HG02610 (cell line): ENCODE results near the gene NRIP3.

Experiments used
- ATAC-seq: cut with Tn5 transposase; IDR thresholded peaks from one replicate; pipeline ENCODE4 v1.9.1; 2021; ENCODE audit warnings: mild to moderate bottlenecking, moderate library complexity; ENCODE audit not compliant: unreplicated experiment

NRIP3 gene

DNA sequence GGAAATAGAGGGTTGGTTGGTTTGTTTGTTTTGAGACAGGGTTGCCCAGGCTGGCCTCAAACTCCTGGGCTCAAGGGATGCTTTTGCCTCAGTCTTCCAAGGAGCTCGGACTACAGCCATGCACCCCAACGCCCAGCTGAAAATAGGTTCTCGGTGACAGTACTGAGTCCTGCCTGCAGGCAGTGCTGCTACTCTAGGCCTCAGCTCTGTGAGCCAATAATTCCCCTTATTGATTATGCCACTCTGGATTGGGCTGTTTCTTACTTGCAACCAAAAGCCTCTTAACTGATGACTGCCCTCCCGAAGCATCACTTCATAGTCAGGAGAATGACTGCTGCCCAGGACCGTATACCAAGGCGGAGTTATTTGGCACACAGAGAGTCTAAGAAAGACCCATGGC is 69.9 kb downstream of the NRIP3 start:
- ATAC-seq: no peak

GRCh38 chr11:8932564-8933180 is 71.1 kb downstream of the NRIP3 start, which contains the start of gene C11orf16:
Gene C11orf16 (minus strand): TSS chr11:8932947. CDS start chr11:8932308, 639 bp downstream.
- no peak for ATAC-seq
